Neural progenitor cell (in vitro differentiated cells): ENCODE measurements around the gene SH3GL3.

ENCODE experiments used
- CTCF ChIP-seq: fragments of 200-600 bp; sonication (generic); IDR thresholded peaks from 2 replicates; pipeline ENCODE4 v1.5.1; 2017; ENCODE audit warnings: antibody characterized with exemption, mild to moderate bottlenecking
- EZH2 ChIP-seq: fragments of 200-600 bp; sonication (generic); IDR thresholded peaks from 2 replicates; pipeline ENCODE4 v1.6.1; 2017; ENCODE audit warnings: antibody characterized with exemption, mild to moderate bottlenecking, moderate library complexity
- EZH2phosphoT487 ChIP-seq: fragments of 200-600 bp; sonication (generic); IDR thresholded peaks from 2 replicates; pipeline ENCODE4 v1.6.1; 2017; ENCODE audit warnings: antibody characterized with exemption

DNA sequence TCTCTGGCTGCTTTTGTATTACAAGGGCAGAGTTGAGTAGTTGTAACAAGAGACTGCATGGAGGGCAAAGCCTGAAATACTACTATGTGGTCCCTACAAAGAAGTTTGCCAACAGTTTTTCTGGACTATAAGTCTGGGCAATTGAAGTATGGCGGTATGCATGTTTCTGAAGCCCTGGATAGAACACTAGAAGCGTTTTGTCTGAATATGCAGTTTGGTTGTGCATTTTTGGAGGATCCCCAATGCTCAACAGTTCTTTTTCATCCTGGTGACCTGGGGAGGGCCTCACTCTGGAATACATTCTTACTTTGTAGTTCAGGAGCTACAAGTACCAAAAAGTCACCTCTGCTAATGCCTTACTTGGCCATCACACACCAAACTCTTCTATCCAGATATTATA is 29.6 kb downstream of the SH3GL3 start:
- TF ChIP-seq EZH2 (no peak), CTCF (no peak), EZH2phosphoT487 (no peak)
